AG10803 (cell line): Measurements from ENCODE around the gene TNFAIP2.

ENCODE experiments used
- DNase-seq: peaks from one replicate; pipeline ENCODE4 v3.0.0; 2010; ENCODE audit warnings: low read depth
- H3K4me3 ChIP-seq: 2 replicates; pipeline ENCODE4 v1.5.1; 2011; ENCODE audit warnings: mild to moderate bottlenecking, low read length, control low read depth
- TF ChIP-seq, protein P1 (sequence below): conservative IDR thresholded peaks from 2 replicates; pipeline ENCODE4 v1.5.1; 2011; ENCODE audit warnings: mild to moderate bottlenecking, low read length, control low read depth, inconsistent platforms

TNFAIP2 gene, protein sequence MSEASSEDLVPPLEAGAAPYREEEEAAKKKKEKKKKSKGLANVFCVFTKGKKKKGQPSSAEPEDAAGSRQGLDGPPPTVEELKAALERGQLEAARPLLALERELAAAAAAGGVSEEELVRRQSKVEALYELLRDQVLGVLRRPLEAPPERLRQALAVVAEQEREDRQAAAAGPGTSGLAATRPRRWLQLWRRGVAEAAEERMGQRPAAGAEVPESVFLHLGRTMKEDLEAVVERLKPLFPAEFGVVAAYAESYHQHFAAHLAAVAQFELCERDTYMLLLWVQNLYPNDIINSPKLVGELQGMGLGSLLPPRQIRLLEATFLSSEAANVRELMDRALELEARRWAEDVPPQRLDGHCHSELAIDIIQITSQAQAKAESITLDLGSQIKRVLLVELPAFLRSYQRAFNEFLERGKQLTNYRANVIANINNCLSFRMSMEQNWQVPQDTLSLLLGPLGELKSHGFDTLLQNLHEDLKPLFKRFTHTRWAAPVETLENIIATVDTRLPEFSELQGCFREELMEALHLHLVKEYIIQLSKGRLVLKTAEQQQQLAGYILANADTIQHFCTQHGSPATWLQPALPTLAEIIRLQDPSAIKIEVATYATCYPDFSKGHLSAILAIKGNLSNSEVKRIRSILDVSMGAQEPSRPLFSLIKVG

DNA sequence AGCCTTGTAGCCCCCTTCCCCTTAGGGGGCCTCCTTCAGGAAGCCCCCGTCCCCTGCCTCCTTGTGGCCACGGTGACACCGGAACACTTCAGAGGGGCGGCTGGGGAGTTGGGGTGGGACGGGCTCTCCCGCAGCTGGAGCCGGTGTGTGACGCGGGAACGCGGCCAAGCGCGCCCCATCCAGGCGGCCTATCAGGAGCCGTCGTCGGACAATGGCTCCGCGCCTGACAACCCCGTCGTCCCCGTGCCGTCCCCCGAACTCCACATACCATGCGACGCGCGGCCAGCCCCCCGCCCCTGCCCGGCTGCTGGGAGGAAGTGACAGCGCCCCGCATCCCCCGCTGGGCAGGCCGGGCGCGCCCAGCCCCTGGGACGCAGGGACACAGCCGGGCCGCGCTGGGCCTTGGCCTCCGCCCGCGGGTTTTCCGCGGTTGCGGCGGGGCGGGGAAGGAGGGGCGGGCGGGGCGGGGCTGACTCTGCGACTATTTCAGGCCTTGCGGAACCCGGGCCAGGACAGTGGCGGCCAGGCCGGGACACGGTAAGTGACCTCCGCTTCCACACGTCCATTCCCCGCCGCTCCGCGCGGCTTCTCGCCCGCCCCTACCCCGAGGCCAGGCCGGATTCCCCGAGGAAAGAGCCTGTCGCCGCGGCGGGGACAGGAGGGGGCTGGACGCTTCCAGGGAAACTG, at the start of gene TNFAIP2:
TNFAIP2 (plus strand) TSS at position 515 of the 687 bp plus-strand sequence. CDS start 2,997 bp downstream, outside the sequence.
- TF ChIP-seq, protein P1, sequence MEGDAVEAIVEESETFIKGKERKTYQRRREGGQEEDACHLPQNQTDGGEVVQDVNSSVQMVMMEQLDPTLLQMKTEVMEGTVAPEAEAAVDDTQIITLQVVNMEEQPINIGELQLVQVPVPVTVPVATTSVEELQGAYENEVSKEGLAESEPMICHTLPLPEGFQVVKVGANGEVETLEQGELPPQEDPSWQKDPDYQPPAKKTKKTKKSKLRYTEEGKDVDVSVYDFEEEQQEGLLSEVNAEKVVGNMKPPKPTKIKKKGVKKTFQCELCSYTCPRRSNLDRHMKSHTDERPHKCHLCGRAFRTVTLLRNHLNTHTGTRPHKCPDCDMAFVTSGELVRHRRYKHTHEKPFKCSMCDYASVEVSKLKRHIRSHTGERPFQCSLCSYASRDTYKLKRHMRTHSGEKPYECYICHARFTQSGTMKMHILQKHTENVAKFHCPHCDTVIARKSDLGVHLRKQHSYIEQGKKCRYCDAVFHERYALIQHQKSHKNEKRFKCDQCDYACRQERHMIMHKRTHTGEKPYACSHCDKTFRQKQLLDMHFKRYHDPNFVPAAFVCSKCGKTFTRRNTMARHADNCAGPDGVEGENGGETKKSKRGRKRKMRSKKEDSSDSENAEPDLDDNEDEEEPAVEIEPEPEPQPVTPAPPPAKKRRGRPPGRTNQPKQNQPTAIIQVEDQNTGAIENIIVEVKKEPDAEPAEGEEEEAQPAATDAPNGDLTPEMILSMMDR, result no peak
- H3K4me3 ChIP-seq, result peak within 1 kb of the TSS; percentile 66
- DNase-seq, result peak; percentile 44

DNA sequence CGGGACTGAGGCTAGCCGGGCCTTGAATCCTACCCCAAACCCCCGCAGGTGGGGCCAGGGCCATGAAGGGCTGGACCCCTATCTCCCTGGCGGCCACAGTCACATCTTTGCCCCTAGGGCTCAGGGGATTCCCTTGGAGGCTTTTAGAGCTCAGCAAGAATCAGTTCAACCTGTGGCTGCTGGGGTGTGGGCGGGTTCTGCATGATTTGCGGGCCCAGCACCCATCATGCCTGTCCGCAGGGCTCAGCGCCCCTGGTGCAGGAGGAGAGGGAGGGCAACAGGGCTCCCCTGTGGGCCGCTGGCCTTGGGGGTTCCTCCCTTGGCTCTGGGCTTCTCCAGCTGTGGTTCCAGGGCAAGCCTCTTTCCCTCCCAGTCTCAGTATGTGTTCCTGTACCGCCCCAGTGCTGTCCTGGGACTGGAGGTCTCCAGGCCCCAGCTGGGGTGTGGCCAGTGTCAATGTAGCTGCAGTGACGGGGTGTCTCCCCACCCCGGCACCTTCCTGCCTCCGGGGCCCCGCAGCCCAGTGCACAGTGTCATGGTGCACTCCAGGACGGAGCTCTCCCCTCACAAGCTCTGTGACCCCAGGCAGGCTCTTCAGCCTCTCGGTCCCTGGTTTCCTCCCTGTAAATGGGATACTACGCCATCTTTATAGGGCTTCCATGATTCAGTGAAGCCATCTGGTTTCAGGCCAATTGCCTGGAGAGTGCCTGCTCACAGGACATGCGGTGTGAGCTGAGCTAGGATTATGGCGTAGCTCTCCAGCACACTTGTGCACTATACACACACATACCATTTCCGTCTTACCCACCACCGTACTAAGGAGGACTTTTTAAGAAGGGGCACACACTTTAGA, 49.2 kb upstream of the TNFAIP2 start:
- no peak overlapping the region for H3K4me3 ChIP-seq

DNA sequence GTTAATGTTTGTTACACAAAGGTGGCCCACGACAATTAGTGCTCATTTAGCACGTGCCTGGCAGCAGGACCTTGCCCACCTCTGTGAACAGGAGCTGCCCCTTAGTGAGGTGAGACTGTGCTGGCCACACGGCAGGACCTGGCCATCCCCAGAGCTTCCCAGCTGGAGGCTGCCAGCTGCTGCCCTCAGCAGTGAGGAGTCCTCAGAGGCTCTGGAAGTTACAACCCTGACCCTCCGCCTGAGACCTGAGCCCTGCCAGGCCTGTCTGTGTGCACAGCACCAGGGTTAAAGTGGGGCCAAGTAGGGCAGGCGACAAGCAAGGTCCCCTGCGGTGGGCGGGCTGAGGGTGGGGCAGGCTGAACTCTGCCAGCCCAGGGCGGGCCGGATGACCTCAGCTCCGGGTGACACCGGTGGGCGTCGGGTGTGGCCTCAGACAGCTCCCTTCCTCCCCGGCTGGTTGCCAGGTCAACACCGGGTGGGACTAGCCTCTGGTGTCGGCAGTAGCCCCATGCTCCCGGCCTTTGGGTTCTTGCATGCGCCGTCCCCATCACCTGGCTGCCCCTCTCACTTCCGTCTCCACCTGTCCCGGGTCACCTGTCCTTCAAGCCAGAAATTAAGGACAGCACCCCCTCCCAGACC, 48.4 kb upstream of the TNFAIP2 start:
- no peak for DNase-seq
- TF ChIP-seq, protein P1, result no peak
- H3K4me3 ChIP-seq, result peak overlapping the region; percentile 54

More for the DNA sequence above, 49.2 kb upstream of the TNFAIP2 start:
- TF ChIP-seq, protein P1, result no peak
- DNase-seq, result no peak

DNA sequence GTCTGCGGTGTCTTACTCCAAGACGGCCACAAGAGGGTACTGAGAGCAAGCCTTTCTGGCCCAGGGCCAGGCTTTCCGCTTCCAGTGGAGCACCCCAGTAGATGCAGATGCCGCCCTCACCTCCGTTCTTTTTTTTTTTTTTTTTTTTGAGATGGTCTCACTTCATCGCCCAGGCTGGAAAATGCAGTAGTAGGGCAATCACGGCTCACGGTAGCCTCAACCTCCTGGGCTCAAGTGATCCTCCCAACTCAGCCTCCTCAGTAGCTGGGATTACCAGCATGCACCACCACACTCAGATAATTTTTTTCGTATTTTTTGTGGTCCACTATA, 44.9 kb upstream of the TNFAIP2 start:
- peak; percentile 74 for DNase-seq
- TF ChIP-seq, protein P1, result peak; percentile 81
- H3K4me3 ChIP-seq, result no peak overlapping the region

DNA sequence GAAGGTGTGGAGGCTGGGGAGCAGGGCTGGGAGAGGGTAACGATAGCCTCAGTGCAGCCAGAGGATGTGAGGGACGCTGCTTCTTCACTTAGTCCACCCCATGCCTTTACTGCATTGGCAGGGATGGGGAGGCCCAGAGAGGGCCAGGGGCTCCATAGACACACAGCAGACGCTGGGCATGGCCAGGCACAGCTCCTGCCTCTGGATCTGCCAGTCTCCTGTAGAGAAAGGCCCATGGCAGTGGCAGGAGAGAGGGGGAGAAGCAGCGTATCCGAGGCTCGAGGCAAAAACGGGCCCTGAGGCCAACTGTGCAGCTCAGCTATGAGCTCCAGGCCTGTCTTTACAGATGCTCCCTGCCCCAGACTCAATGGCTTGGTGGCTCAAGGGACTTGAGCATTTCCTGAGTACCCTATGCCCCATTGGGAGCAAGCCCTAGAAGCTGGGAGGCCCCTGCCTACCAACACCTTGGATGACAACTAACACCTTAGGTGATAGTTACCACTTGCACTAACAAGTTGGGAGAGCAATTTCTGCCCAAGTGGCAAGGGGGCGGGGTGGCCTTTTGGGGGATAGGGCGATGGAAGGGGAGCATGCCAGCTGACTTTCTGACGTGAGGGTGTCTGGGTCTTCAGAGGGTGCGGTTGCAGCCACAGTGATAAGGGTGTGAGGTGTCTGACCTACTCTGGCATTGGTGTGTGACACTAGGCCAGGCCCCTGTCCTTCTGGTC, 44.2 kb upstream of the TNFAIP2 start:
- TF ChIP-seq, protein P1, result no peak
- DNase-seq, result no peak
- no peak overlapping the region for H3K4me3 ChIP-seq

DNA sequence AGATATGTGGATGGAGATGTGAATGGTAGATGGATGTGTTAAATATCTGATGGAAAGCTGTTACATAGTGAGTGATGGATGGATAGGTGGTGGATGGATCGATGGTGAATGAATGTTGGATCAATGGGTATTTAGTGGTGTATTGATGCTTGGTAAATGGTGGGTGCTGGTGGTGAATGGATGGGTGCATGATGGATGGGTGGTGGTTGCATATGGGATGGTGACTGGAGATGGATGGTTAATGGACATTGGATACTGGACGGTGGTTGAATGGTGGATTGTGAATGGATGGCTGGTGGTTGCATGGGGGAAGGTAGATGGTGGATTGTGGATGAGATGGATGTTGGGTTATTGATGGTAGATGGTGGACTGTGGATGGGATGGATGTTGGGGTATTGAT, 41.3 kb upstream of the TNFAIP2 start:
- H3K4me3 ChIP-seq, result no peak overlapping the region
- DNase-seq, result no peak
- TF ChIP-seq, protein P1, result no peak
